Measurements from ENCODE around the gene HNRNPL.
A peak's percentile ranks its signal among the peaks of the same experiment; 100 is the strongest.
"Not testable (repeated sequence)": the region's sequence is repeated elsewhere in the genome, so short reads cannot be mapped to it uniquely, and the experiment has no call there.

Gene HNRNPL

GRCh38 chr19:38849860-38850435 is at the start of gene HNRNPL:
HNRNPL (minus strand) TSS chr19:38849986; CDS start chr19:38849966, 20 bp downstream.
- DNase-seq, result peak; percentile 97 to 100

- DNase-seq, result no peak
Measured at GRCh38 chr19:38898788-38899446, 49.1 kb upstream of the HNRNPL start.

GRCh38 chr19:38894968-38895367 is 45.2 kb upstream of the HNRNPL start:
- peak in 1 of 2 donors; percentile 50 for DNase-seq

GRCh38 chr19:38893341-38893771 is 43.6 kb upstream of the HNRNPL start:
- DNase-seq, result no peak

DNA sequence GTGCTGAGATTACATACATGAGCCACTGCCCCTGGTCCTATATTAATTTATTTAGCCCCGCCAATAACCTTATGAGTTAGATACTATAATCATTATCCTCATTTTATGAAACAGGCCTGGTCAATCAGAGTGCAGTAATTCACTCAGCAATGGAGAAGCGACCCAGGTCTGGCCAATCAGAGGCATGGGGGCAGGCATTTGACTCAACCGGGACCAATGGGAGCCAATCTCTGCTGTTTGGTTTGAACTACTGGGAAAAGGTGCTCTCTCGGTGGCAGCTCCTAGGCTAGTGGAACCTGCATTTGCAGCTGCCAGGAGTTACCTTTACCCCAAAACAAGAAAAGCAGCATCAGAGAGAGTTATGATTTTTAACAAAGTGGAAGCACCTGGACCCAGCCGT is 43.1 kb upstream of the HNRNPL start:
- DNase-seq, result no peak

- DNase-seq, result no peak
Measured at GRCh38 chr19:38891771-38892170, 42.0 kb upstream of the HNRNPL start.

DNA sequence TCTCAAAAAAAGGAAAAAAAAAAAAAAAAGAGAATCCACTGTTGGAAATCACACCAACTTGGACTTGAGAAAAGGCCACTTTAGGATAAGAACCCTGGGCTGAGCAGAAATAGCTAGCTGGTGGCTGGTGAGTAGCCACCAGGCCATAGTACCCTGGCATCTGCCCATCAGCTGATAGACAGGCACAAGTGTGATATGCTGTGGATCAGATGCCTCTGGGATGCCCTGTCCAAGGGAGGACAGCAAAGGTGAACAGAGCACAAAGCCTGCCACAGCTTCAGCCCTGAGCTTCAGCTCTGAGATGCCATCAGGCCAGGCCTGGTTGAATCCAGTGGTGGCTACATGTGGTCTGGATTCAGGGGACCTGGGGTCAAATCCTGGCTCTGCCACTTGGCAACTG is 40.9 kb upstream of the HNRNPL start:
- DNase-seq, result no peak

- no peak for DNase-seq
Measured at GRCh38 chr19:38889803-38890202, 40.0 kb upstream of the HNRNPL start.

- no peak for DNase-seq
Measured at GRCh38 chr19:38888876-38889275, 39.1 kb upstream of the HNRNPL start.

DNA sequence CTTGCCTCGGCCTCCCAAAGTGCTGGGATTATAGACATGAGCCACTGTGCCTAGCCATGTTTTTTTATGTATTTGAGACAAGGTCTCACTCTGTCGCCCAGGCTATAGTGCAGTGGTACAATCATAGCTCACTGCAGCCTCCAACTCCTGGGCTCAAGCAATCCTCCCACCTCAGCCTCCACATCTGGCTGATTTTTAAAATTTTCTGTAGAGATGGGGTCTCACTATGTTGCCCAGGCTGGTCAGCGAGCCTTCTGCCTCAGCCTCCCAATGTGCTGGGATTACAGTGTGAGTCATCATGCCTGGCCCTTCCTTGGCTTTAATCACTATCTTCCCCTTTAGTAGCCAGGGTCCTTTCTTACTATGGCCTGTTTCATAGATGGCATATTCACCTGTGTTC is 34.9 kb upstream of the HNRNPL start:
- DNase-seq, result not testable (repeated sequence)

DNA sequence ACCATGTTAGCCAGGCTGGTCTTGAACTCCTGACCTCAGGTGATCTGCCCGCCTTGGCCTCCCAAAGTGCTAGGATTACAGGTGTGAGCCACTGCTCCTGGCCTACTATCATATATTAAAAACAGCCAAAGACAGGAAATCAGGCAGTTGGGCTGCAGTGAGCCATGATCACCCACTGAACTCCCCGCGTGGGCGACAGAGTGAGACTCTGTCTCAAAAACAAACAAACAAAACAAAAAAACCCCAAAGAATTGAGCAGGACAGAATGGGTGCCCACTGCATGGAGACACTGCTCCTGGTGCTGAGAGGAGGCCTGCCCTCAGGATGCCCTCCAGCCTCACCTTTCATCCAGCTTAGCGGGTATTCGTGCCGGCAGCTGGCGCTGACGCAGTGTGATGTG is 33.5 kb upstream of the HNRNPL start:
- DNase-seq, result no peak

DNA sequence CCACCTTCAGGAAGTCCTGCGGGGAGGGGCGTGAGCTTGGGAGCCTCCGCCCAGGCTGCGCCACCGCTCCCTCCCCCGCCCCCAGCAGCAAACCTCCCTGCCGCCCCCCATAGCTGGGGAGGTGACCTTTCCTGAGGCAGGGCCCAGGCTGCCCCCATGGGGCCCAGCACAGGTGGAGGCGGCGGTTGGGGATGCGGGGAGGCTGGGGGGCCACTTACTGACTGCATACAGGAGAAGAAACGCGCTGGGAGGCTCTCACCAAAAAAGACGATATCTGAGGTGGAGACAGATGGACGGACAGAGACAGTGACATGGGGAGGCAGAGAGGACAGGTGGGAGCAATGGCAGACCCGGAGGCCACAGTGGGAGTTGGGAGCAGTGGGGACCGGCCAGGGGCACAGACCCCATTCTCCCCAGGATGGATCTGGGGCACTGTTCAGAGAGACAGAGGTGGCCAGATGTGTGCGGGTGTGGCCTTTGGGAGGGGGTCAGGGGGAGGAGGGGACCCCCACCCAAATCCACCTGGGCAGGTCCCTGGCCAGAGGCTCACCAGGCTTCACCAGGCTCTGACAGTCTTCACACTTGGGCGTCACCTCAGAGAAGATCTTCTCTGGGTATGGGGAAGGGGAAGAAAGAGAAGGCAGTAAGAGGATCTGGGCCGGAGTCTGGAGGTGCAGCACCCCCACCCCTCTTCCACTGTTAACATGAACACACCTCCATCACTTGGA is 31.3 kb upstream of the HNRNPL start:
- no peak for DNase-seq

GRCh38 chr19:38880076-38880881 is 30.5 kb upstream of the HNRNPL start:
- DNase-seq, result no peak

DNA sequence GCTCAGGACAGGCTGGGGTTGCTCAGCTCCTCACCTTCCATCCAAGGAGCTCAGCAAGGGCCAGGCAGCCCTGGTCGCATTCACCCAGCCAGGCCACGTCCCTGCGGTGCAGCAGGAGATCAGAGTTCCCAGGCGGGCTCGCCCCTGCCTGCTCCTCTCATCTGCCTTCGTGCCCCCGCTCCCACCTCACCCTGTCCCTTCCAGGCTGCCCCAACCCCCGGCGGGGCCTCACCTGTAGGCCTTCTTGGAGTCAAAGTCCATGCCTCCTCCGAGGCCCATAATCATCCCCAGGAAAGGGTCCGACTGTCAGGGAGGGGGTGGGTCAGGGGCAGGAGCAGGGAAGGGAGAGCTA is 29.6 kb upstream of the HNRNPL start:
- no peak for DNase-seq

DNA sequence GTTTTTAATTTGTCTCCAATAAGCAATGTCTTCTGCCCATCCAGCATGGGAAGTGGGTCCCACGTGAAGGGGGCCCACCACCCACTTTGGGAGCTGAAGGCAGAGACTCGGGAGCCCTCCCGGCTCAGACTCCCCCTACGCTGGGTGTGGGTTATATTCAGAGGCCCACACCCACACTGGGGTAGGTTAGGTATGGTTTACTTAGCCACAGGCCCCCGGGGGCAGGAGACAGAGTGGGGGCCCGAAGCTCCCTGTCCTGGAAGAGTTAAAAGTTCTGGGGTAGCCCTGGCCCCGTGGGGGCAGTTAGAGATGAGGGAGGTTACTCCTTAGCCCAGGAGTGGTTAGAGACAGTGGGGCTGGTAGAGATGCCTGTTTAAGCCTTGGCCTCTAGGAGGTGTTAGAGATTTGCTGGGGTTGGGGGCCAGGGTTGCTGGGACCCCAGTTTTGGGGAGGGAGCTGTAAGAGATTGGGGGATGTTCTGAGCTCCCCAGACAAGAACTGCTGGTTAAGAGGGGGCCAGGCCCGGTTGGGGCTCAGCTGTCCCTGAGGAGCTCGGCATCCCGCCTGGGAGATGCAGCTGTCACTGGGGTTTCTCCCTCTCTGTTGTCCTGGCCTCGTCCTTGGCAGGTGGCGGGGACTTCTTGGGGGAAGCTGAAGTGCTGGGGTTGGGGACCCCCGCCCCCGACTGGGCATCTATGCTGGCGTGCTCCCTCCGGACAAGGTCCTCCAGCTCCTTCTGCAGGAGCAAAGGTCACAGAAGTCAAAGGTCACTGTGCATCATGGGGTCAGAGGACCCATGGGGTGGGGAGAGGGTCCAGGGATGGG is 29.0 kb upstream of the HNRNPL start:
- DNase-seq, result no peak

DNA sequence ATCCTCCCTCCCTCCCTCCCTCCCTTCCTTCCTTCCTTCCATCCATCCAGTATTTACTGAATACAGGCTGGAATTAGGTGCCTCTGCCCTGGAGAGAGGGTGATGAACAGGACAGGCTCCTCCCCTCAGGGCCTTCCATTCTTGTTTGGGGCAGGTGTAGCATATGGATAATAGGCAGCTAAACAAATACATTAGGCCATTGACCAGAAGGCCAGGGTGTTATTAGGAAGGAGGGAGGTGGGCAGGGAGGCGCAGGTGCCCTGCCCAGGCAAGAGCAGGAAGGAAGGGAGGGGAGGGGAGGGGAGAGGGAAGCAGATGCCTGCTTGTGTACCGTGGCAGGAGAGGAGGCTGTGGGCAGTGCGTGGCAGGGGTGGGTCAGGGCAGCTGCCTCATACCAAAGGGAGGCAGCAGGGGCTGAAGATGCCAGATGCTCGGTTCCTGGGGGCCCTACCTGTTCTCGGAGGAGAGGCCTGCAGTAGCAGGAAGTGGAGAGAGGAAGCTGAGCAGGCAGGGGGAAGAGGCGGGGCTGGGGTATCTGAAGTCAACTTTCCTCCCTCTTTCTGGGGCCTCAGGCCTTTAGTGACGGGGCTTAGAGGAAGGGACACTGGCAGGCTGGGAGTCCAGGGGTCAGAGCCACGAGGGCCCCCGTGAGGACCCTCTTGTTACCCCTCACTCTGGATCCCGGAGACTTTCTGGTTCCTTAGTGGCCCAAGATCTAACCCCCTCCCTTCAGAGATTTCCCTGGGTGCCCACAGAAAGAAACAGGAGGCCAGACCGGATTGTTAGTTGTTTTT is 28.2 kb upstream of the HNRNPL start, which contains the start of gene RINL:
Gene RINL, minus strand, starts transcription at position 495 of the 794 bp plus-strand sequence. CDS start 1,533 bp downstream, outside the sequence.
- DNase-seq, result peak; percentile 13 to 25

DNA sequence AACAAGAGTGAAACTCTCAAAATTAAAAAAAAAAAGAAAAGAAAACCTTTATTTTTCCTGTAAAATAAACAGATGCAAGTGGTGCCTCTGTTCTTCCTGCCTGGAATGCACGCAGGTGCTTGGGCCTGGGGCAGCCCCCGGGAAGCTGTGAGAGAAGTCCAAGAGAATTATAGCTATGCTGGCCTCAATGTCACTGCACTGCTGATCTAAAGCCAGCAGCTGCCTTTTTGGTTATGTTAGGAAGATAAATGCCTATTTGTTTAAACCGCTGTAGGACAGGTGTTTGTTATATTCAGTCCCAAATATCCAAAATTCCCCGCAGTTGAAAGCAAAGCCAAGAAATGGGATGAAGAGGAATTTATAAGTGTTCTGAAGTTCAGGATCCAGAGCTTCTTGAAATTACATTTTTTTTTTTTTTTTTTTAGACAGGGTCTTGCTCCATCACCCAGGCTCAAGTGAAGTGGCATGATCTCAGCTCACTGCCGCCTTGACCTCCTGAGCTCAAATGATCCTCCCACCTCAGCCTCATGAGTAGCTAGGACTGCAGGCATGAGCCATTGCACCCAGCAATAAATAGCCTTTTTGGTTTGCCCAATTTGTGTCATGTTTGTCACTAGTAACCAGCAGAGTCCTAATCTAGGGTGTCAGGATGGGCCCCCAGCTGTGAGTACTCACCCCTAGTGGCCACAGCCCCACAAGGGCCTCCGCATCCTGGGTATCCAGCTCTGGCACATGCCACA is 26.0 kb upstream of the HNRNPL start:
- no peak for DNase-seq

- DNase-seq, result not testable (repeated sequence)
Measured at GRCh38 chr19:38873400-38873799, 23.6 kb upstream of the HNRNPL start.

DNA sequence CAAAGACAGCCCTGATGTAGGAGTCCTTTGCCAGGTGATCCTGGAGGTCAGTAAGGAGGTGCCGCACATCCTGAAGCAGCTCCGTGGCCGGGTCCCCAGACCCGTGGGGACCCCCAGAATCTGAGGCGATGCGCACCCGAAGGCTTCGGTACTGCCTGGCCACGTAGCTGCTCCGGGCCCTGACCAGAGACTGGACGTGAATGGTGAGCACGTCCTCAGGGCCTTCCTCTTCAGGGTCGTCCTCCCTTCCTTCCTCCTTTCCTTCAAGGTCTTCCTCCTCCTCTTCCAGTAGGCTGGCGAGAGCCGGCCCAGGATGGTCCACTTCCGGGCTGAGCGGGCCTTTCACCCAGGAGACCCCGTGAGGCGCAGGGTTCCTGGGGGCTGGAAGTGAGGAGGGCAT is 20.8 kb upstream of the HNRNPL start:
- DNase-seq, result no peak

GRCh38 chr19:38869836-38870607 is 20.2 kb upstream of the HNRNPL start:
- peak in 1 of 2 donors; percentile 40 for DNase-seq

Data from bone marrow (tissue), 2 donors.